Measurements from ENCODE around the gene C2orf74. TPM values are rescaled to one million over a fixed set of nuclear protein-coding genes. Genes with fewer than 3 reads are reported as not detected.
"Not testable (repeated sequence)": the region's sequence is repeated elsewhere in the genome, so short reads cannot be mapped to it uniquely, and the experiment has no call there.

Gene C2orf74
- total RNA-seq, 6 experiments from 2014 or later = 10.2 to 12.0 (median 10.6) TPM

GRCh38 chr2:61138859-61139258 is 23.1 kb upstream of the C2orf74 start:
- intact Hi-C loops (cut with DNase I) = no loop called here
- TF ChIP-seq POLR2A (IDR thresholded peaks at IDR 0.05) = no peak
- no peak for TF ChIP-seq CTCF (IDR thresholded peaks at IDR 0.05)
- WGBS (ENCODE audit: insufficient coverage, low coverage, low lambda C conversion rate, missing lambda C conversion rate) = 88% methylated on average over 4 of the region's 4 CpGs
- Histone ChIP-seq H3K36me3 (no peaks in the 10 kb centered on the region), H3K9me3 (no peaks in the 10 kb centered on the region), H3K4me1 (no peaks in the 10 kb centered on the region), H3K27ac (no peak overlapping the region), H3K27me3 (no peaks in the 10 kb centered on the region), H3K4me3 (no peak overlapping the region)
- no peak for DNase-seq
- ATAC-seq = no peak

- Histone ChIP-seq H3K9me3 (no peaks in the 10 kb centered on the region), H3K4me3 (no peak overlapping the region), H3K4me1 (peaks cover 0 to 6% (median 0%) of the 10 kb centered on the region in 4 donors), H3K27me3 (no peaks in the 10 kb centered on the region), H3K27ac (no peak overlapping the region), H3K36me3 (no peaks in the 10 kb centered on the region)
- TF ChIP-seq POLR2A (IDR thresholded peaks at IDR 0.05) (no peak), CTCF (IDR thresholded peaks at IDR 0.05) (no peak)
- ATAC-seq = no peak
- no peak for DNase-seq
- 100% methylated on average over 1 of the region's 1 CpG for WGBS (ENCODE audit: insufficient coverage, low coverage, low lambda C conversion rate, missing lambda C conversion rate)
- intact Hi-C loops (cut with DNase I) = no loop called here
These were observed 20.8 kb upstream of the C2orf74 start for GRCh38 chr2:61141151-61141550.

GRCh38 chr2:61144697-61145268 is 17.2 kb upstream of the C2orf74 start:
- intact Hi-C loops (cut with DNase I) = no loop called here
- 2% methylated on average over 19 of the region's 31 CpGs for WGBS (ENCODE audit: insufficient coverage, low coverage, low lambda C conversion rate, missing lambda C conversion rate)

GRCh38 chr2:61145990-61146389 is 16.0 kb upstream of the C2orf74 start:
- ATAC-seq = no peak
- peaks cover 0 to 6% (median 0%) of the 10 kb centered on the region in 4 donors for H3K4me1 ChIP-seq
- intact Hi-C loops (cut with DNase I) = no loop called here
- 87% methylated on average over 2 of the region's 2 CpGs for WGBS (ENCODE audit: insufficient coverage, low coverage, low lambda C conversion rate, missing lambda C conversion rate)
- H3K27me3 ChIP-seq = no peaks in the 10 kb centered on the region
- peak overlapping the region in 1 of 3 donors; percentile 67 for H3K4me3 ChIP-seq
- no peaks in the 10 kb centered on the region for H3K9me3 ChIP-seq
- H3K27ac ChIP-seq = no peak overlapping the region
- peaks cover 0 to 11% (median 5%) of the 10 kb centered on the region in 4 donors for H3K36me3 ChIP-seq
- no peak for DNase-seq
- TF ChIP-seq CTCF (IDR thresholded peaks at IDR 0.05) = no peak
- no peak for TF ChIP-seq POLR2A (IDR thresholded peaks at IDR 0.05)

More at GRCh38 chr2:61144697-61145268, 17.2 kb upstream of the C2orf74 start:
- Histone ChIP-seq H3K27ac (peak overlapping the region; percentile 71 to 82 (median 76)), H3K36me3 (peaks cover 0 to 11% (median 5%) of the 10 kb centered on the region in 4 donors), H3K4me3 (peak overlapping the region; percentile 54 to 70 (median 67)), H3K27me3 (no peaks in the 10 kb centered on the region), H3K9me3 (no peaks in the 10 kb centered on the region), H3K4me1 (peaks cover 0 to 6% (median 0%) of the 10 kb centered on the region in 4 donors)
- ATAC-seq (peak; percentile 98 to 99 (median 98)), DNase-seq (peak; percentile 95 to 97 (median 95))
- TF ChIP-seq POLR2A (IDR thresholded peaks at IDR 0.05) = peak; percentile 73
- no peak for TF ChIP-seq CTCF (IDR thresholded peaks at IDR 0.05)

- intact Hi-C loops (cut with DNase I); H3K4me3 ChIP-seq; ATAC-seq; H3K27ac ChIP-seq; DNase-seq; H3K4me1 ChIP-seq; H3K27me3 ChIP-seq; H3K9me3 ChIP-seq: not testable (repeated sequence)
- WGBS (ENCODE audit: insufficient coverage, low coverage, low lambda C conversion rate, missing lambda C conversion rate) = 93% methylated on average over 5 of the region's 5 CpGs
- peaks cover 0 to 11% (median 5%) of the 10 kb centered on the region in 4 donors for H3K36me3 ChIP-seq
These were observed 13.9 kb upstream of the C2orf74 start for GRCh38 chr2:61148091-61148490.
